ENCODE data around the gene PTPRS.

DNA sequence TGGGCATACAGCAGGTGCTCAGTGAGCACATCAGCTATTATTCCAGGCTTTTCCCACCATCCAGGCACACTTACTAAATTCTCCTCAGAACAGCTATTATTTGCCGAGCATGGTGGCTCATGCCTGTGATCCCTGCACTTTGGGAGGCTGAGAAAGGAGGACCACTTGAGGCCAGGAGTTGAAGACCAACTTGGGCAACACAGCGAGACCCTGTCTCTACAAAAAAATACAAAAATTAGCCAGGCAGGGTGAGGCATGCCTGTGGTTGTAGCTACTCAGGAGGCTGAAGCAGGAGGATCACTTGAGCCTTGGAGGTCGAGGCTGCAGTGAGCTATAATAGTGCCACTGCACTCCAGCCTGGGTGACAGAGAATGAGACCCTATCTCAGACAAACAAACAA lies 35.4 kb downstream of the PTPRS start:
- TF ChIP-seq, protein P1, sequence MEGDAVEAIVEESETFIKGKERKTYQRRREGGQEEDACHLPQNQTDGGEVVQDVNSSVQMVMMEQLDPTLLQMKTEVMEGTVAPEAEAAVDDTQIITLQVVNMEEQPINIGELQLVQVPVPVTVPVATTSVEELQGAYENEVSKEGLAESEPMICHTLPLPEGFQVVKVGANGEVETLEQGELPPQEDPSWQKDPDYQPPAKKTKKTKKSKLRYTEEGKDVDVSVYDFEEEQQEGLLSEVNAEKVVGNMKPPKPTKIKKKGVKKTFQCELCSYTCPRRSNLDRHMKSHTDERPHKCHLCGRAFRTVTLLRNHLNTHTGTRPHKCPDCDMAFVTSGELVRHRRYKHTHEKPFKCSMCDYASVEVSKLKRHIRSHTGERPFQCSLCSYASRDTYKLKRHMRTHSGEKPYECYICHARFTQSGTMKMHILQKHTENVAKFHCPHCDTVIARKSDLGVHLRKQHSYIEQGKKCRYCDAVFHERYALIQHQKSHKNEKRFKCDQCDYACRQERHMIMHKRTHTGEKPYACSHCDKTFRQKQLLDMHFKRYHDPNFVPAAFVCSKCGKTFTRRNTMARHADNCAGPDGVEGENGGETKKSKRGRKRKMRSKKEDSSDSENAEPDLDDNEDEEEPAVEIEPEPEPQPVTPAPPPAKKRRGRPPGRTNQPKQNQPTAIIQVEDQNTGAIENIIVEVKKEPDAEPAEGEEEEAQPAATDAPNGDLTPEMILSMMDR (IDR thresholded peaks at IDR 0.05), result no peak
- TF ChIP-seq ZFX (IDR thresholded peaks at IDR 0.05; ENCODE audit: borderline replicate concordance), result no peak

All from 22Rv1 (cell line).